WTC11 (cell line): ENCODE results near the gene YAP1.

Experiments used
- CTCF ChIP-seq: fragments of 200-600 bp; IDR thresholded peaks from 2 replicates; pipeline ENCODE4 v1.8.0; 2022; ENCODE audit warnings: antibody characterized with exemption
- E2F5 ChIP-seq: sonication (generic); formaldehyde crosslinking; IDR thresholded peaks from 2 replicates; pipeline ENCODE4 v1.8.1; 2022; ENCODE audit warnings: mild to moderate bottlenecking, moderate library complexity, missing genetic modification reagents
- ELF4 ChIP-seq: sonication (generic); formaldehyde crosslinking; IDR thresholded peaks from 2 replicates; pipeline ENCODE4 v1.8.1; 2022; ENCODE audit warnings: low read depth, mild to moderate bottlenecking, moderate library complexity, missing genetic modification reagents
- FOXJ3 ChIP-seq: sonication (generic); formaldehyde crosslinking; IDR thresholded peaks from 2 replicates; pipeline ENCODE4 v1.9.0; 2021; ENCODE audit warnings: missing genetic modification reagents, mild to moderate bottlenecking, borderline replicate concordance
- KAT7 ChIP-seq: sonication (generic); formaldehyde crosslinking; IDR thresholded peaks from 2 replicates; pipeline ENCODE4 v1.8.1; 2023; ENCODE audit warnings: missing genetic modification reagents, mild to moderate bottlenecking, borderline replicate concordance
- RELA ChIP-seq: sonication (generic); formaldehyde crosslinking; IDR thresholded peaks from 2 replicates; pipeline ENCODE4 v1.8.1; 2022; ENCODE audit warnings: missing genetic modification reagents, mild to moderate bottlenecking, borderline replicate concordance
- SMAD3 ChIP-seq: sonication (generic); formaldehyde crosslinking; IDR thresholded peaks from 2 replicates; pipeline ENCODE4 v1.8.0; 2022; ENCODE audit warnings: missing genetic modification reagents, mild to moderate bottlenecking, borderline replicate concordance
- USF1 ChIP-seq: sonication (generic); formaldehyde crosslinking; IDR thresholded peaks from 2 replicates; pipeline ENCODE4 v1.8.0; 2022; ENCODE audit warnings: mild to moderate bottlenecking, missing genetic modification reagents
- ZNF138 ChIP-seq: sonication (generic); formaldehyde crosslinking; conservative IDR thresholded peaks from 2 replicates; pipeline ENCODE4 v1.8.1; 2022; ENCODE audit warnings: mild to moderate bottlenecking, moderate library complexity, missing genetic modification reagents
- ZNF512 ChIP-seq: sonication (generic); formaldehyde crosslinking; IDR thresholded peaks from 2 replicates; pipeline ENCODE4 v1.8.1; 2022; ENCODE audit warnings: missing genetic modification reagents, borderline replicate concordance

DNA sequence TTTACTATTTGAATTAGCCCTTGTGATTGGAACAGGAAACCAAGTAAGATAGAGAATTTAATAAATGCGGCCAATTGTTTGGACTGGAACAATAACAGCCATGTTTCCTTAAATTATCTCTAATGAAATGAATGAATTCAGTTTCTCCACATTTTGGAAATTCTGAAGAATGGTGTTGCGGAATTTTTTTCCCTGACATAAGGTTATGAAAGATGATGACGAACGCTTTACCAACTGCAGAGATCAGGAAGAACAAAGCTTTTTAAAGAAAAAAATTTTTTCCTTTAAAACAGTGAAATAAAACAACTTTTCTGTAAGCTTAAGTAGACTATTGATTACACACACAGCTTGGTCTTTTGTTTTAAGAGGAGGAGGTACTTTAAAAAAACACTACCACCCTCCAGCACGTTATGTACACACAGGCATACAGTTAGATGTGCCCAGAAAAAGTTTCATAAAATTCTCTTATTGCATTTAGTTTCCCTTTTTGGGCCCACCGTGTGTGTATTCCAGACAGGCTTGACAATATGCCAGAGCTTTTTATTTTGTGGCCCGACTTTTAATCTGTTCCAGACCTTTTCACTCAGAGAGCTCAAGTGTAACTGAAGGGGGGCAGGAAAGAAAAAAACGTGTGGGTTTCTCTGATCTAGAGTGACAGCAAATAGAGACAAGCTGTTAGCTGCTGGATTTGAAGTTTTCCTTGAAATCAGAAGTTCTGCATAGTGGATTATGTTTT, 77.3 kb downstream of the YAP1 start:
- no peak for TF ChIP-seq ZNF138 (CRISPR knock-in tag)
- TF ChIP-seq KAT7, result no peak
- TF ChIP-seq E2F5 (CRISPR knock-in tag), result no peak
- TF ChIP-seq CTCF, result no peak
- TF ChIP-seq FOXJ3 (CRISPR knock-in tag), result no peak
- no peak for TF ChIP-seq SMAD3 (CRISPR knock-in tag)
- no peak for TF ChIP-seq ELF4 (CRISPR knock-in tag)
- no peak for TF ChIP-seq RELA (CRISPR knock-in tag)
- TF ChIP-seq ZNF512, result no peak
- no peak for TF ChIP-seq USF1 (CRISPR knock-in tag)
